Skeletal muscle tissue (tissue), 4 donors: Measurements from ENCODE around the gene ARID1B. TPM values are rescaled to one million over a fixed set of nuclear protein-coding genes. Genes with fewer than 3 reads are reported as not detected.

Source experiments
- H3K27ac ChIP-seq: one replicate; pipeline ENCODE4 v1.7.0; 2013; ENCODE audit warnings: mild to moderate bottlenecking, low read depth, low read length, inconsistent platforms
- H3K27me3 ChIP-seq, 3 donors: one replicate each; pipeline ENCODE4 v1.7.0; 2013; ENCODE audit warnings: low read length in 3 of 3; ENCODE audit not compliant: control insufficient read depth in 3 of 3, insufficient read depth in 3 of 3
- H3K36me3 ChIP-seq, 3 donors: one replicate each; pipeline ENCODE4 v1.7.0; 2013; ENCODE audit warnings: low read length in 3 of 3; ENCODE audit not compliant: control insufficient read depth in 3 of 3, insufficient read depth in 3 of 3
- H3K4me1 ChIP-seq, 3 donors: one replicate each; pipeline ENCODE4 v1.7.0; 2013; ENCODE audit warnings: low read length in 3 of 3, mild to moderate bottlenecking in 3 of 3; ENCODE audit not compliant: control insufficient read depth in 3 of 3, insufficient read depth in 3 of 3
- H3K4me3 ChIP-seq, 3 donors: one replicate each; pipeline ENCODE4 v1.7.0; 2013; ENCODE audit warnings: low read length in 3 of 3
- H3K9ac ChIP-seq, 3 donors: one replicate each; pipeline ENCODE4 v1.7.0; 2013; ENCODE audit warnings: low read length in 3 of 3, mild to moderate bottlenecking in 3 of 3, moderate library complexity in 2 of 3, low read depth in 1 of 3
- H3K9me3 ChIP-seq, 3 donors: one replicate each; pipeline ENCODE4 v1.7.0; 2013; ENCODE audit warnings: low read length in 3 of 3; ENCODE audit not compliant: control insufficient read depth in 3 of 3
- total RNA-seq: library from RNA; depleted of rRNA; stranded (reverse); fragments of >200 nt; gene quantifications from one replicate; pipeline ENCODE4 v1.2.3, GENCODE V29; 2014
- donor health status: Osteomylitis.

ARID1B gene
- total RNA-seq, 1 donor from 2014 or later = 73.6 TPM

DNA sequence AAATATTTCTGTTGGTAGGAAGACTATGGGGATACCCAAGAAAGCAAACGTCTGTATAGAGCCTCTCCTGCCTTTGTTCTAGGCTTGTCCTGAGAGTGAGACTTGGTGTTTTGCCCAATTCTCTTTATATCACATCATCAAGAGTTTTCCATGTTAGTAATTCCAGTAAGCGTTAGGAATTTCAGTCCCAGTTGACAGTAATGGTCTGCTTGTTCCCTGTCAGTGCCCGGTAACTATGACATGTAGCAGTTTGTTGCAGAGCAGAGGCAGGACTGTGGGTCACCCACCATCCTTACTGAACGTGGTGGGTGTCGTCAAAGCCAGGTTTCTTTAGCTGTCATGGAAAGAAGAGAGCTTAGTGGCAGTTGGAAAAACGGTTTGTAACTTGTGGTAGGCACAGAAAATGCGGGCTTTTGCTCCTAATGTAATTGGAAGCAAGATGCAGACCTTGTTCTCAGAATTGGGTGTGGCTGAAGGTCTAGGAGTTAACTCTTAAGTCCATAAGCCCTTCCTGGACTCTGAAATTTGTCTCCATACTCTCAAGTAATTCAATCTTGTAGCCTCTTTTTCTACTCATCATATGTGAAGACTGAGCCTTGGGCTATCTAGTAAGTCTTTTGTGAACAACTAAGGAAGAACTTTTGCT lies 357.3 kb downstream of the ARID1B start:
- Histone ChIP-seq H3K27me3 (no peaks in the 10 kb centered on the region), H3K36me3 (peaks cover 13 to 18% (median 18%) of the 10 kb centered on the region in 3 donors), H3K4me1 (peaks cover 0 to 3% (median 0%) of the 10 kb centered on the region in 3 donors), H3K9ac (no peak overlapping the region), H3K9me3 (no peaks in the 10 kb centered on the region), H3K27ac (no peak overlapping the region), H3K4me3 (no peak overlapping the region)

DNA sequence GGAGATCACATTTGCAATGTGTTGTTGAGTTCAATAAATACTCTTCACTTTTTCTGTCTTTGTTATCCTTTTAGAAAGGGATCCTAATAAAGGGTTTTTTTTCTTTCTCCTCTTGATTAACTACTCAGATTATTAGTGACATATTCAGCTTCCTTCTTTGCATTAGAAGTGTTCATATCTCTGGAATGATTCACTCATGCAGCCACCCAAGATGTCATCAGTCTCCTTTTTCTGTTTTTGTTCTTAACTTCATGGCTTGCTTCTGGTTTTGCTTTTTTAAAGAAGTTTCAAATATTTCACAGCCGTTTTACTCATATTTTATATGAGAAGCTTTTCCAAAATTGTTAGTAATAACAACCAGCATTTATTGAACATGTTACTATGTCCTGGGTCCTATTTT lies 358.5 kb downstream of the ARID1B start:
- no peak overlapping the region for H3K9ac ChIP-seq
- H3K4me1 ChIP-seq = peaks cover 0 to 3% (median 0%) of the 10 kb centered on the region in 3 donors
- H3K27ac ChIP-seq = no peak overlapping the region
- no peaks in the 10 kb centered on the region for H3K9me3 ChIP-seq
- peaks cover 15 to 21% (median 18%) of the 10 kb centered on the region in 3 donors for H3K36me3 ChIP-seq
- H3K4me3 ChIP-seq = no peak overlapping the region
- no peaks in the 10 kb centered on the region for H3K27me3 ChIP-seq

DNA sequence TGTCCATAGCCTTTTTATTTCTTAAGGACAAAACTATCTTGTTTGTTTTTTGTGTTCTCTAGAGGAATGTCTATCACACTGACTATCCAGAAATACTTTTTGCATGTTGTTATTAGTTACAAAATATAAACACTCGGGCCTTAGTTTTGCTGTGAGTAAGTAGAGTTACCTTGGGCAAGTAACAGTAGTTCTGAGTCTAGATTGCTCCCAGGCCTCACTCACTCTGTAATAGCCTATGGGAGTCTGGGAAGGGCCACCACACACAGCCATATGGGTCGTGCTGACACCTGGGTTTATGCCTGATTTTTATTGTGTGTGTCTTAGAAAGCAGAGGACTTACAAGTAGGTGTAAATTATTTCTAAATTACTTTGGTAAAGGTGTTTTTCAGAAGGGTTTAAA lies 360.3 kb downstream of the ARID1B start:
- H3K4me3 ChIP-seq = no peak overlapping the region
- no peaks in the 10 kb centered on the region for H3K9me3 ChIP-seq
- no peaks in the 10 kb centered on the region for H3K27me3 ChIP-seq
- H3K27ac ChIP-seq = no peak overlapping the region
- peaks cover 0 to 3% (median 0%) of the 10 kb centered on the region in 3 donors for H3K4me1 ChIP-seq
- no peak overlapping the region for H3K9ac ChIP-seq
- peaks cover 18 to 26% (median 25%) of the 10 kb centered on the region in 3 donors for H3K36me3 ChIP-seq

DNA sequence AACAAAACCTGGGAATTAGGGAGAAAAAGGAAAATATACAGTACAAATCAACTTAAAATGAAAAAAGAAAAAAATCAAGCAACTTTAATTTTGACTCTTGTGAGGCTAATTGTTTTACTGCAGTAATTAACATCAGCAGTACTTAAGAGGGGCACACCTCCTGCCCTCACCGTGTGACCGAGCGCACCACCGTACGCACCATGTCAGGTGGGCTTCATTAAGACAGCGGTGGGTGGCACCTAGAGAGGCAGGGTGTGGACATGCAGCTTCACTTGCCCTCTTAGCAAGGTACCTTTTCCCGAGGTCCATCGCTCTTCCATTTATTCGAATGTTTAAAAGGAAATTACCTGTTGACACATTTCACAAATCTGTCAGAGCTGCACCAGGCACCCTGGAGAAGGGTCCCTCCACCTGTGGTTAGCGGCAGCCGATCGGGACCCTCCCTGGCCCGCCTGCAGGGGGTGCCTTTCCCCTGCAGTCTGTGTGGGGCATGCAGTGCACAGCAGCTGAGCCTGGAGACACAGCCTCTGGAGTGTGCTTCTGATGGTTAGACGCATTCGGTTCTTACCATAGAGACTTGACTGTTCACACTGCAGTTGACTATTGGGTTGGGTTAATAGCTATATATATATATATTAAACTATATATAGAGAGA lies 362.0 kb downstream of the ARID1B start:
- H3K36me3 ChIP-seq = peaks cover 13 to 18% (median 14%) of the 10 kb centered on the region in 3 donors
- no peak overlapping the region for H3K9ac ChIP-seq
- H3K27me3 ChIP-seq = no peaks in the 10 kb centered on the region
- H3K4me1 ChIP-seq = peaks cover 3 to 5% (median 5%) of the 10 kb centered on the region in 3 donors
- H3K27ac ChIP-seq = no peak overlapping the region
- H3K9me3 ChIP-seq = no peaks in the 10 kb centered on the region
- H3K4me3 ChIP-seq = no peak overlapping the region

DNA sequence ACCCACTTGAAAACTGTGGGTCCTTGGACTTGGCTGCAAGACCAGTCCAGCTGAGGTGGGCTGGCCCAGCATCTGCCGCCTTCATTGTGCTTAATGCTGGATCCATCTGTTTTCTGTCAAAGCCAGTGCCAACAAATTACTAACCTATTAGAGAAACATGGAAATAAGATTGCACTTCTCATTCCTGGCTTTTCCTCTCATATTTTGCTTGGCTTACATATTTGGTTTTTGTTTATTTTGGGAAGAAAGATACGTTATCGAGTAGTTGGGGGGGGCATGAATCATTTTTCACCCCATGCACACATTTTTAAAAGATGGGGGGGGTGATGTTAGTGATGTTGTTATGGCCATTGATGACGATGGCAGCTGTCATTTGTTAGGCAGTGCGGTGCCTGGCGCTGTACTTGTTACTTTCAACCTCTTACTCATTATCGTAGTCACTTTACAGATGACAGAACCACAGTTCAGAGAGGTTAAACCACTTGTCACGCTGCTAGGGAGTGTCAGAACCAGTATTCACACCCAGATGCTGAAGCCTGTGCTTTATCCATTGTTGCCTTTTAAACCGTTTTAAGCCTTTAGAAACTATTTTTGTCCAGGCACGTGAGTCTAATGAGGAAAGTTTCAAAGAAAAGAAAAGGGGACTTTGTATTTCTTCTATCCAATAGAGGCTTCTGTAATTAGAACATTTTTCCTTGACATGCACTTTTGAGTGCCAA lies 366.2 kb downstream of the ARID1B start:
- Histone ChIP-seq H3K27ac (no peak overlapping the region), H3K9me3 (no peaks in the 10 kb centered on the region)

DNA sequence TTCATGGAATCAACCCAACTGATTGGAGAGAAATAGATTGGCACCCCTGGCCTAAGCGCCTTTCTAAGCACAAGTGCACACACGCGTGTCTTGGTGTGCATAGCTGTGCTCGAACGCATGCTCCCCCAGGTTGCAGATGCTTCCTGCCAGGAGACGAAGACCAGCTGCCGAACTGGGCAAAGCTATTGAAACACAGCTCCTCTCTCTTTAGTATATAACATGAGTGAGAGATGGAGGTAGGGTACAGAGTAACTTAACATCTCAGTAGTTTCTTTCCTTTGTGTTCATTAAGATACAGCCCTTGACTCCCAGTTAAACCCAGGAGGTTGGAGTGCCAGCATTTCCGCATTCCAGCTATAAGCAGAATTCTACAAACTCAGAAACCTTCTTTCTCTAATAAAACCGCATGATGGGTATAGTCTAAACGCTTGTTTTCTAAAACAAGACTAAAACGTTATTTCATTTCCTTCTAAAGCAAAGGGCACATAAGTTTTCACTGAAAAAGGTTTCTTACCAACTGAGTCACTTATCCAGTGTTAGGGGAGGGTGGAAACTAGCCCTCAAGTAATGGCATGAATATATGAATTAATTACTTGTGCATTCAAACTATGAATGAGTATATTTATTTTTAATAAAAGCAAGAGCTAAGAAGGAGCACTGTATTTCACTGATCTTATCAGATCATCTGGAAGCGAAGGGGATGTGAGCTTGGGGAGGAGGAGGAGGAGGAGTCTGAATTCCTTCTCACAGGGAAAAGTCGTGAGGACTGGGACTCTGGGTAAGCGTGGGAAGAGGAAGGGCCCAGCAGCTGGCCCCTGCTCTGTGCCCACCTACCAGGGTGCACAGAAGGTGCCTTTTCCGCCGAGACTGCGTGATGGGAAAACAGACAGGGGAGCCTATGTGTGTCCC lies 367.0 kb downstream of the ARID1B start:
- Histone ChIP-seq H3K4me1 (peaks cover 15 to 32% (median 28%) of the 10 kb centered on the region in 3 donors), H3K9me3 (no peaks in the 10 kb centered on the region), H3K9ac (no peak overlapping the region), H3K36me3 (peaks cover 7 to 12% (median 10%) of the 10 kb centered on the region in 3 donors), H3K27ac (no peak overlapping the region), H3K27me3 (no peaks in the 10 kb centered on the region), H3K4me3 (no peak overlapping the region)

More for the DNA sequence above, 366.2 kb downstream of the ARID1B start:
- no peak overlapping the region for H3K9ac ChIP-seq
- H3K36me3 ChIP-seq = peaks cover 7 to 8% (median 7%) of the 10 kb centered on the region in 3 donors
- H3K4me3 ChIP-seq = no peak overlapping the region
- H3K4me1 ChIP-seq = peaks cover 10 to 24% (median 20%) of the 10 kb centered on the region in 3 donors
- no peaks in the 10 kb centered on the region for H3K27me3 ChIP-seq

DNA sequence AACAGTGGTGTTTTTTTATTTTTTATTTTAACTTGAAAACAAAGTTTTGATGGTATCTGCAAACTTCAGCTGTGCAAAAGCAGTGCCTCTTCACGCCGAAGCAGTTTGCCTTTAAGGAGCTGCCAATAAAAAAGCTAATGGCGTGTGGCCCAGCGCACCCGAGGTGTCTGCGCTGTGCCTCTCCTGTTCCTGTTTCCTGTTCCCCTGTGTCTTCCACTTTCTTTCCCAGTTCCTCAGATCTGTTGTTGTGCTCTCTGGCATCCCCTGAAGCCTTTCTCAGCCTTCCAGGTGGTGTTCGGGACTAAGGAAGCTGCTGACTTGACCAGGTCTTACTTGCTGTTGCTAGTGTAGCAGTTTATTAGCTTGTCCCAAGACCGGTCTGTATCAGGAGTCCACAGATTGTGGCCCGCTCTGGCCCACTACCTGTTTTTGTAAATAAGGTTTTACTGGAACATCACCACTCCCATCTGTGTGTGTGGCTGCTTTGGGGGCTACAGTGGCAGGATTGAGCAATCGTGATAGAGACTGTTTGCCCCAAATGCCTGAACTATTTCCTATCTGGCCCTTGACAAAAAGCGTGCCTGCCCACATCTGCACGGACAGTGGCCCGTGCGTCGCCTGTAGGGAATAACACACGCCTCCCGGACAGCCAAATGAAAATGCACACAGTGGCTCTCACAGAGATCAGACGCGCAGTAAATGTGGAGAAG lies 367.8 kb downstream of the ARID1B start:
- Histone ChIP-seq H3K4me3 (peak overlapping the region in 1 of 3 donors; percentile 5), H3K9ac (no peak overlapping the region), H3K9me3 (no peaks in the 10 kb centered on the region), H3K27ac (no peak overlapping the region), H3K4me1 (peaks cover 16 to 33% (median 30%) of the 10 kb centered on the region in 3 donors), H3K27me3 (no peaks in the 10 kb centered on the region), H3K36me3 (peaks cover 7 to 12% (median 10%) of the 10 kb centered on the region in 3 donors)

DNA sequence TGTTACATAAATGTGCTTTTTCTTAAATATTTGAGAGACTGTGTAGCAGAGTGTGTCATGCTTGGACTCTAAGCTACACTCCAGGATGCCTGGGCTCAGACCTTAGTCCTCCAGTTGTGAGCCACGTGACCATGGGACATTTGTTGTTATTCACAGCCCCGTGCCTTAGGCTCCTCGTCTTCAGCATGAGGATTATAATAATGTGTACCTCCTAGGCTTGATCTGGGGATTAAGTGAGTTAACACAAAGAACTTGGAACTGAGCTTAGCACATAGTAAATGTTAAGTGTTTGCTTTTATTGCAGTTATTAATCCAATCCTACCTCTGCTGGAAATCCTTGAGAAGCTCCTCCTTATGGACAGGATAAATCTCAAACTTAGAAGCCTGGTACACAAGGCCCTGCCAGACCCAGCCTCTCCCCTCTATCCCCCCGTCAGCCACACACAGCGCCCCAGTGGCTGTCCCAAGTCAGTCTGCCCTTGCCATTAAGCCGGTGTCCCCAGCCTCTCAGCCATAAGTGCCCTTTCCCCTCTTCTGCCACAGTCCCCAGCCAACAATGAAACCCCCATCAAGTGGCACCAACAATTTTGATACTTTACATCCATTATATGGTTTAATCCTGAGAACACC lies 368.6 kb downstream of the ARID1B start:
- H3K27ac ChIP-seq = no peak overlapping the region
- H3K4me1 ChIP-seq = peaks cover 16 to 33% (median 30%) of the 10 kb centered on the region in 3 donors
- no peak overlapping the region for H3K4me3 ChIP-seq
- H3K9ac ChIP-seq = peak overlapping the region in 1 of 3 donors; percentile 25
- peaks cover 6 to 9% (median 7%) of the 10 kb centered on the region in 3 donors for H3K36me3 ChIP-seq
- H3K27me3 ChIP-seq = no peaks in the 10 kb centered on the region
- no peaks in the 10 kb centered on the region for H3K9me3 ChIP-seq
